Activated CD4-positive, alpha-beta memory T cell treated with anti-CD3 and anti-CD28 coated beads for 36 hours (primary cell): ENCODE measurements around the gene MLEC. TPM values are rescaled to one million over a fixed set of nuclear protein-coding genes. Genes with fewer than 3 reads are reported as not detected.

Experiments used
- CTCF ChIA-PET: fragments of 350-600 bp; sonication (Branson Sonifier 250); formaldehyde crosslinking; loops from one replicate; lab custom pipeline; 2021; ENCODE audit warnings: antibody characterized with exemption, inconsistent platforms; lab: Charles Lee
- POLR2A ChIA-PET: fragments of 350-600 bp; sonication (Branson Sonifier 250); formaldehyde crosslinking; loops from one replicate; lab custom pipeline; 2021; ENCODE audit warnings: antibody characterized with exemption; lab: Charles Lee
- DNase-seq: peaks from one replicate; pipeline ENCODE4 v3.0.0-alpha.2; 2020
- H3K27ac Mint-ChIP-seq: one replicate; pipeline ENCODE4 v1.8.0; 2021; ENCODE audit warnings: mixed read lengths
- H3K27me3 Mint-ChIP-seq: one replicate; pipeline ENCODE4 v1.8.0; 2021; ENCODE audit warnings: mixed read lengths
- H3K36me3 Mint-ChIP-seq: one replicate; pipeline ENCODE4 v1.8.0; 2021; ENCODE audit warnings: mixed read lengths
- H3K4me1 Mint-ChIP-seq: one replicate; pipeline ENCODE4 v1.8.0; 2021; ENCODE audit warnings: low read depth, mixed read lengths
- H3K4me3 Mint-ChIP-seq: one replicate; pipeline ENCODE4 v1.8.0; 2021; ENCODE audit warnings: mild to moderate bottlenecking, mixed read lengths
- H3K9me3 Mint-ChIP-seq: one replicate; pipeline ENCODE4 v1.8.0; 2021; ENCODE audit warnings: mixed read lengths
- intact Hi-C: fragments of 100-400 bp; cut with micrococcal nuclease; formaldehyde crosslinking; loops from one replicate; pipeline ENCODE4 v1.15.1; 2023
- total RNA-seq, 2 experiments: library from RNA; stranded (reverse); gene quantifications; one replicate each; pipeline ENCODE4 v1.2.3, GENCODE V29; 2021

MLEC gene
- total RNA-seq, 2 experiments from 2014 or later = 92.9 to 93.7 TPM

DNA sequence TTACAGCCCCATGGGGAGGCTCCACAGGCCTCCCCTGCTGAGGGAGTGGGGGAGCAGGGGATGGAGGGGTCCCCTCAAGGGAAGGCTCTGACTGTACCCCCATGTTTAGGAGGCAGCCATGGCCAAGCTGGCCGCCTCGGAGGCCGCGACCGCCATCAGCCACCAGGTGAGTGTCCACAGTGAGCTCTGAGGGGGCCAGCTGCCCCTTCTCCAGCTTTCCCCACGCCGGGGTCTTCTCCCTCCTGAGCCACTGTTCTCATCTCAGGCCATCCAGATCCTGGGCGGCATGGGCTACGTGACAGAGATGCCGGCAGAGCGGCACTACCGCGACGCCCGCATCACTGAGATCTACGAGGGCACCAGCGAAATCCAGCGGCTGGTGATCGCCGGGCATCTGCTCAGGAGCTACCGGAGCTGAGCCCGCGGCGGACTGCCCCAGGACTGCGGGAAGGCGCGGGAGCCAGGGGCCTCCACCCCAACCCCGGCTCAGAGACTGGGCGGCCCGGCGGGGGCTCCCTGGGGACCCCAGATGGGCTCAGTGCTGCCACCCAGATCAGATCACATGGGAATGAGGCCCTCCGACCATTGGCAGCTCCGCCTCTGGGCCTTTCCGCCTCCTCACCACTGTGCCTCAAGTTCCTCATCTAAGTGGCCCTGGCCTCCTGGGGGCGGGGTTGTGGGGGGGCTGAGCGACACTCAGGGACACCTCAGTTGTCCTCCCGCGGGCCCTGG lies 52.2 kb downstream of the MLEC start:
- DNase-seq = no peak
- H3K4me3 Mint-ChIP-seq = no peak overlapping the region
- peaks cover 2% of the 10 kb centered on the region for H3K36me3 Mint-ChIP-seq
- intact Hi-C loops = no loop called here
- H3K4me1 Mint-ChIP-seq = no peaks in the 10 kb centered on the region
- ChIA-PET CTCF (no interaction called here), POLR2A (no interaction called here)
- no peaks in the 10 kb centered on the region for H3K27me3 Mint-ChIP-seq
- no peak overlapping the region for H3K27ac Mint-ChIP-seq
- H3K9me3 Mint-ChIP-seq = no peaks in the 10 kb centered on the region

- no peak for DNase-seq
- H3K9me3 Mint-ChIP-seq = no peaks in the 10 kb centered on the region
- H3K36me3 Mint-ChIP-seq = no peaks in the 10 kb centered on the region
- CTCF ChIA-PET = no interaction called here
- H3K4me1 Mint-ChIP-seq = no peaks in the 10 kb centered on the region
- no peaks in the 10 kb centered on the region for H3K27me3 Mint-ChIP-seq
- POLR2A ChIA-PET = no interaction called here
- no peak overlapping the region for H3K27ac Mint-ChIP-seq
- intact Hi-C loops = no loop called here
- H3K4me3 Mint-ChIP-seq = no peak overlapping the region
Measured at GRCh38 chr12:120739821-120740613, 53.1 kb downstream of the MLEC start.

GRCh38 chr12:120740871-120741270 lies 53.9 kb downstream of the MLEC start:
- ChIA-PET CTCF (no interaction called here), POLR2A (no interaction called here)
- no peaks in the 10 kb centered on the region for H3K9me3 Mint-ChIP-seq
- H3K4me3 Mint-ChIP-seq = no peak overlapping the region
- no peaks in the 10 kb centered on the region for H3K36me3 Mint-ChIP-seq
- no peaks in the 10 kb centered on the region for H3K27me3 Mint-ChIP-seq
- DNase-seq = no peak
- intact Hi-C loops = no loop called here
- no peaks in the 10 kb centered on the region for H3K4me1 Mint-ChIP-seq
- H3K27ac Mint-ChIP-seq = no peak overlapping the region

DNA sequence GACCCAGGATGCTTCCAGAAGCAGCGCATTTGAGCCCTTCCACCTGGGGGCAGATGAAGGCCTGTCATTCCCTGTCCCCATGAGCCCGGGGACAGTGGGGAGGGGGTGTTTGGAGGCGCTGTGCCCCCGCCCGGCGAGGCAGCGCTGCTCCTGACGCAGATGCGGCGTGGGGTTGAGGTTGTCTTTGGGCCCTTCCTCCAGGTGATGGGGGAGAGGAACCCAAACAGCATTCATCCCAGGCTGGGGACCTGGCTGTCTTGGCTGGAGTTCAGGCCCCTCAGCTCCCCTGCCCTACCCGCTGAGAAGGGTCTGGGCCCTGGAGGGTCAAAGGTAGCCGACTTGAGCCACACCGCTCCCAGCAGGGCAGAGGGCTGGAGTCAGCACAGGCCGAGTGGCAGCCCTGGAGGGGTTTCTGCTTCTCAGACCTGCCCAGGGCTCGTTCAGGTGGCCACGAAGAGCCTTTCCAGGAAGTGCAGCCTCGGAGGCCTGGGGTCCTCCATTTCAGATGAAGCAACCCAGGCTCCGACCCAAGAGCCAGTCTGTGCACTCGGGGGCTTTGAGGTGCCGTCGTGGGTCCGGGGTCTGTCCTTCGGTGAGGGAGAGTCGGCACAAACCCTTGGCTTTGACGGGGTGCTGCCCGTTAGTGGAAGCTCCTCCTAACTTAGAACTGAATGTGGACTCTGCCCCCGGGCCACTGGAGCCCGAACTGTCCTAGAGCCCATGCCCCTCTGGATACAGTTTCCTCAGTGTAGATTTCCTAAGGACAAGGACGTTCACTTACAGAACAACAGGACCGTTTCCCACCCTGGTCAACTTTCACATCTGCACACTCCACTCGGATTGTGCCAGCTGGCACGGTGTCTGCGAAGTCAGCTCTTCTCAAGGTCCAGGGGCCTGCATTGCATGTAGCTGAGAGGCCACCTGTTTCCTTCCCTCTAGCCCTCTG lies 54.8 kb downstream of the MLEC start:
- CTCF ChIA-PET = no interaction called here
- Mint-ChIP-seq H3K27me3 (no peaks in the 10 kb centered on the region), H3K4me3 (no peak overlapping the region), H3K9me3 (no peaks in the 10 kb centered on the region), H3K27ac (no peak overlapping the region), H3K36me3 (no peaks in the 10 kb centered on the region), H3K4me1 (no peaks in the 10 kb centered on the region)
- POLR2A ChIA-PET = interaction anchor here (0.6 kb wide), 1 partner anchor 264 kb away, joined by 3 read pairs; no protein-coding TSS in a partner anchor
- intact Hi-C loops = no loop called here
- DNase-seq = no peak

DNA sequence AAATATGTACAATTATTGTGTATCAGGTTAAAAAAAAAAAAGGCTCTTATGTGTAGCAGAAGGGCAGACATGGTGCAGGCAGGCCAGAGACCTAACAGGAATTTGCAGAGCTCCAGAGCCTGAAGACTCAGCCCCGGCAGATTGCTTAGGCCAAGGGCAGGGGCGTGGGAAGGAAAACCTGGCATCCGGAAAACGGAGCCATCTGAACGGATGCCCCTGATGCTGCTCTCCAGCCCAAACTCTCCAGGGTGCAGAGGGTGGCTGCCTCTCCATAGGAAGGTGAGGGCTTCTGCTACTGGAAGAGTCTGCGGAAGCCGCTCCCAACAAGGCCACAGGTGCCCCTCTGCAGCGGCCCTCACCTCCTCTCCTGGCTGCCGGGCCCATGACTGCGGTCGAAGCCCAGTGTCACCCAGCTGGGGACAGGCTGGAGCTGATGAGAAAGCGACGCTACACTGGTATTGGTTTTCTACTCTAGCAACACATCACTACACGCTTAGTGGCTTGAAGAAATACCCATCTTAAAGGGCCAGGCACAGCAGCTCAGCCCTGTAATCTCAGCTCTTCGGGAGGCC lies 58.1 kb downstream of the MLEC start:
- Mint-ChIP-seq H3K27ac (no peak overlapping the region), H3K4me1 (no peaks in the 10 kb centered on the region), H3K27me3 (no peaks in the 10 kb centered on the region), H3K4me3 (no peak overlapping the region), H3K9me3 (no peaks in the 10 kb centered on the region), H3K36me3 (no peaks in the 10 kb centered on the region)
- ChIA-PET CTCF (no interaction called here), POLR2A (no interaction called here)
- intact Hi-C loops = no loop called here
- DNase-seq = no peak

DNA sequence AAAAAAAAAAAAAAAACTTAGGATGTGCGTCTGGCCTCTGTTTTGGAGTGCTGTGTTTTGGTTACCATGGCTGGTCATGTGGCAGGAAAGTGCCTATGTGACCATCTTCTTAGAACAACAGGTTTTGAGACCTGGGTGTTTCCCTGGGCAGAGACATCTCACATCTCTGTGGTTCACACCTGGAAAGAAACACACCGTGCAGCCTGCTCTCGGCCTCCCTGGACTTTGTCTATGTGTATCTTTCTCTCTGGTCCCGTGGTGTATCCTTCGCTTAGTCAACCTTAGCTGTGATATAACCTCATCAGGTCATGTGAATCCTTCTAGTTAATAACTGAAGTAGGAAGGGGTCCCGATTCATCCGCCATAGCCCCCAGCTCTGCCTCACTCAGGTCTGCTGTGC lies 61.3 kb downstream of the MLEC start:
- H3K36me3 Mint-ChIP-seq = no peaks in the 10 kb centered on the region
- intact Hi-C loops = no loop called here
- CTCF ChIA-PET = no interaction called here

GRCh38 chr12:120749256-120749655 lies 62.3 kb downstream of the MLEC start:
- Mint-ChIP-seq H3K4me1 (no peaks in the 10 kb centered on the region), H3K4me3 (no peak overlapping the region), H3K9me3 (no peaks in the 10 kb centered on the region), H3K27me3 (no peaks in the 10 kb centered on the region), H3K27ac (no peak overlapping the region), H3K36me3 (no peaks in the 10 kb centered on the region)
- no peak for DNase-seq
- ChIA-PET CTCF (no interaction called here), POLR2A (no interaction called here)
- intact Hi-C loops = no loop called here

More for the DNA sequence above, 61.3 kb downstream of the MLEC start:
- Mint-ChIP-seq H3K27me3 (no peaks in the 10 kb centered on the region), H3K4me1 (no peaks in the 10 kb centered on the region), H3K4me3 (no peak overlapping the region), H3K9me3 (no peaks in the 10 kb centered on the region), H3K27ac (no peak overlapping the region)
- DNase-seq = no peak
- POLR2A ChIA-PET = no interaction called here

GRCh38 chr12:120750806-120751205 lies 63.9 kb downstream of the MLEC start:
- ChIA-PET CTCF (no interaction called here), POLR2A (no interaction called here)
- Mint-ChIP-seq H3K4me3 (no peak overlapping the region), H3K27me3 (no peaks in the 10 kb centered on the region), H3K4me1 (no peaks in the 10 kb centered on the region), H3K36me3 (no peaks in the 10 kb centered on the region), H3K9me3 (peaks cover 10% of the 10 kb centered on the region), H3K27ac (no peak overlapping the region)
- intact Hi-C loops = no loop called here
- DNase-seq = peak; percentile 24

DNA sequence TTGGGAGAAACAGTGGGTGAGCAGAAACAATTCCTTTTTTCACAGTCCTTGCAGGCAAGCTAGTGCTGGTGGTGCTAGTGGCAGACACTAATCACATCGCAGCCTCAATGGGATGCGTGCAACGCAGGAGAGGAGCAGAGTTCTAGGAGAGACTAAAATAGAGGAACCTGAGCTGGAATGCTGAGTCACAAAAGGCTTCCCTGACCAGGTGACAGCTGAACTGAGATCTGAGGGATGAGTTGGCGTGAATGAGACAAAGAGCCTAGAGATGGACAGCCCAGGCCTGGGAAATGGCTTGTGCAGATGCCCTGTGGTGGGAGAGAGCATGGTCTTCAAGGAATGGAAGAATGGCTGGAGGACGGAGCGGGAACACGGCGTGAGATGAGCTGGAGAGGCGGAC lies 64.4 kb downstream of the MLEC start:
- Mint-ChIP-seq H3K36me3 (no peaks in the 10 kb centered on the region), H3K9me3 (peaks cover 10% of the 10 kb centered on the region), H3K4me1 (no peaks in the 10 kb centered on the region), H3K27me3 (no peaks in the 10 kb centered on the region), H3K27ac (no peak overlapping the region), H3K4me3 (no peak overlapping the region)
- intact Hi-C loops = no loop called here
- DNase-seq = no peak
- CTCF ChIA-PET = interaction anchor here (0.6 to 1.9 kb wide), 3 partner anchors 15 to 192 kb away, joined by 3 to 4 read pairs (median 3); no protein-coding TSS in a partner anchor
- POLR2A ChIA-PET = no interaction called here
